ENCODE results near the gene WNT10A.

Gene WNT10A

DNA sequence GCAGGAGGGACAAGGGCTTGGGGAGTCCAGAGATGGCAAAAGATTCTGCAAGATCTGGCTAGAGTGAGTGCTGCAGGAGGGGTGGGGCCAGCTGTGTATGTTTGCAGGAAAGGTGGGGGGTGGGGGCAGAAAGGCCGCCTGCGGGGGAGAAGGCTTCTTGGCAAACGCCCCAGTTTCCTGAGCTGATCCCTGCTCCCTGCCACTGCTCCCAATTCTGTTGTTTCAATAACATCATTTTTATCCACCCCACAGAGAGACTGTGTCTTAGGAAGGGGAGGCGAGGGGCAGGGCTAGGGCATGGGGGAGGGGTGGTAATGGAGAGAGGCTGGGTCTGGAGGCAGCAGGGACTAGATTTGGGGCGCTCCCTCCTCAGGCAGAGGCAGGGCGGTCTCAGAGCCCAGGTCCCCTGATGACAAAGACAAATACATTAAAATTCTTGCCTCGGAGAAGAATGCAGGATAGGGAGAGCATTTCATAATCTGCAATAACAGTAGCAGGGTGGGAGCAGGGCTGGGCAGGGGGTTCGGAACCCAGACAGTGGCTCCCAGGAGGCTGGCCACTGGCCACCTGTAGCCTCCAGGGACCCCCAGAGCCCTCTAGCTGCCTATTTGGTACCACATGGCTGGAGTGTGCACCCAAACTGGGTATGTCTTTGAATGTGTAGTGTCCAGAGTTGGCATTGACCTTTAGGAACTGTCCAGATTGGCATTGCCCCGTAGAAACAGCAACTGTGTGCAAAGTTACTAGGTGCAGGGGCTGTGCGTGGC is 23.1 kb upstream of the WNT10A start:
- DNase-seq (ENCODE audit: low read depth in 2 of 2) = no peak

DNA sequence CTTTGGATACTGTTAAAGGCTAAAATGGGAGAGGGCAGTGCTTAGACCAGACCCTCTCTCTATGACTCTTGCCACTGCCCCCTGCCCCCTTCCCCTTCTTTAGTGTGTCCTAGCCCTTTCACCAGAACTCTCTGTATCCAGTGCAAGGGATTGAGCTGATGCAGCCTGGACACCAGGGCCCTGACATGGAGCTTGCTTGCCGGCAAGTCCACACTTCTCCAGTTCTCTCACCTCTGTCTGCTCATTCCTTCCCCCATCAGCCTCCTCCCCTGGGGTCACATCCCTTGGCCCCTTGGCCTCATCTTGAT is 22.6 kb upstream of the WNT10A start:
- DNase-seq (ENCODE audit: low read depth in 2 of 2) = no peak

DNA sequence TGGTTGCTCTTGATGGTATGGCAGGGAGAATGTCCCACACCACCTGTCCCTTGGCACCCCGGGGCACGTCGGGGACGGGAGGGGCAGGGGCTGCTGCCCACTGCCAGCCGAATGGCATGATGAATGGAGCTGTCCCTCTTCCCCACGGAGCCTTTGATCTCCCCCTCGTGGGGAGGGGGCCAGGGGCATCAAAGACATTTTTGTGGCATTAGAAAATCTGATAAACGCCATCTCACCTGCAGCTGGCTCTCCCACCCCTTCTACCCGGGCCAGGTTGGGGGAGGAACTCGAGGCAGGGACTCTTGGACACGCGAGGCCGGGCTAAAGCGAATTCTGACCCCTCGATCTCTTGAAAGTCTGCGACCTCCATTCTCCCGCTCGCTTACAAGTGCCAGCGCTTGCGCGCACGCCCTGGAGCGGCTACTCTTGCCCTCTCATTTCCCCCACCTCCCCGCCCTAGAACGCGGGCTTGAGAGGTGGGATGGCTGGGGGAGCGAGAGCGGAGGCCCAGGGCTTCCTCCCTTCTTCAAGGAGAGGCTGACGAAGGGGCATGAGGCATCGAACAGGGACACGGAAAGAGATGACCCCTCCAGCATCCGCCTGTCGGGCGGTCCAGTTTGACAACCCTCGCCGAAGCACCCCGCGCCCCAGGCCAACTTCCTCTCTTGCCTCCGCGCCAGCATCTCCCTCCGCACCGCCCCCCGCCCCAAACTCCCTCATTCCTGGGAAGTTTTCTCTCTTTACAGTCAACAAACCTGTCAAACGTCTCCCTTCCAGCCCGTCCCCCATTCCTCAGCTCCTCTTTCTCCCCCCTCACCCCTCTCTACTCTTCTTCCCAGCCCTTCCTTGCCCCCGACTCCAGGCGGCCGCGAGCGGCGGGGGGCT is 21.7 kb upstream of the WNT10A start:
- no peak for DNase-seq (ENCODE audit: low read depth in 2 of 2)

DNA sequence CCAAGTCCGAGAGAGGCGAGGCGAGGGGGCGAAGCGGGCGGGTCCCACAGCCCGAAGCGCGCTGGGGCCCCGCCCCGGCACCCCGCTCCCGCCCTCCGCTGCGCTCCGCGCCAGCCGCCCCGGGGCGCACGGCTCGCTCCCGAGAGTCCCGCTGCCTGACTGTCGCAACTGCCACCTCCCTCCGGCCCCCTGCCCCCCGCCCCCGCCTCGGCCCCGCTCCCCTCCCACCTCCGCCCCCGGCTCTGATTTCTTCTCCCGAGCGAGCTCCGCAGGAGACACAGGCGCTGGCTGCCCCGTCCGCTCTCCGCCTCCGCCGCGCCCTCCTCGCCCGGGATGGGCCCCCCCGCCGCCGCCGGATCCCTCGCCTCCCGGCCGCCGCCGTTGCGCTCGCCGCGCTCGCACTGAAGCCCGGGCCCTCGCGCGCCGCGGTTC is 21.1 kb upstream of the WNT10A start, which contains the start of gene WNT6:
TSS of gene WNT6 (plus strand) at position 250 of the 432 bp plus-strand sequence. CDS start 233 bp downstream, outside the sequence.
- no peak for DNase-seq (ENCODE audit: low read depth in 2 of 2)

DNA sequence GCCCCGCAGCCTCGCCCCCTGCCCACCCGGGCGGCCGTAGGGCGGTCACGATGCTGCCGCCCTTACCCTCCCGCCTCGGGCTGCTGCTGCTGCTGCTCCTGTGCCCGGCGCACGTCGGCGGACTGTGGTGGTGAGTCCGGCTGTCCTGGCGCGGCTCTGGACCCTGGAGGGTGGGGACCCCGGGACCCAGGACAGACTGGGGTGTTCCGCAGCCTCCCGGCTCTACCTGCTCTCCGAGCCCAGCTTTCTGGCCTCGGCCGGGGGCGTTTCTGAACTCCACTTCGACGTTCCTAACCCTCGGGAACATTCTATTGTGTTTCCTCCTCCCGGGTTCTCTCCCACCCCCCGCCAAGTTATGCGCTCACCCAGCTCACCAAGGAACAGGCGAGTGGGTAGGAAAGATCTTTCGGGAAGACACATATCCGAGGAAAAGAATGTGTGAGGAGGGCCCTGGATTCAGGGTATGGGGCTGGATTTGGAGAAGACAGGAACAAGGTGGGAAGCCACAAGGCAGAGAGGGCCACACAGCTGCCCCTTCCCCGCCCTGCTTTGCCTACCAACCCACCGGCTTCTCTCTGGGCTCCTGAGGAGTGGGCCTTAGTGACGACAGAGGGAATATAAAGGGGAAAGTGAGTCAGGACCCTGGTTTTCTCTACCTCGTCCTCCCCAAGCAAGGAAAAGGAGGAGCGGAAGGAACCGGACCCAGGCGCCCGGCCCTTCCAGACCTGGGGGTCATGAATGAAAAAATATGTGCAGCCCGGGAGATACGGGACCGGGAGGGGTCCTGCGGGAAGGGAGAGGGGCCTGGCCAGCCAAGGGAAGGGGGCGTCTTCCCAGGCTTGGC is 20.4 kb upstream of the WNT10A start:
- DNase-seq (ENCODE audit: low read depth in 2 of 2) = no peak

DNA sequence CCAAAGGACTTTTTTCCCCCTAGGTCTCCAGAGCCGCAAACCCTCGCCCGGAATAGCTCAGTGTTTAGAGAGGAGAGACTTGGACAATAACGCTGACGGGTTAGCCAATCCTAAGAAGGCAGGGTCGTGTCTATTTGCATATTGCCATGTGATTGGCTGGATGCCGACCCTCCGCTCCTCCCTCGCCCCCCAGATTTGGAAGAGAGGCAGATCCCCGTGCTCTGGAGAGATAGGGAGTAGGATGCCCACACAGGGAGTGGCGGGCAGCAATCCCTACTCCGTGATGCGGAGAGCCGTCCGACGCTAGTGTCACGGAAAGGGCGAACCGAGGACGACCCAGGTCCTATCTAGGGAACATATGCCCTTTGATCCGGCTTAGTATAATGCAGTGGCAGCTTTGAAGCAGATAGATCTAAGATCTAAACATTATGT is 19.7 kb upstream of the WNT10A start:
- no peak for DNase-seq (ENCODE audit: low read depth in 2 of 2)

DNA sequence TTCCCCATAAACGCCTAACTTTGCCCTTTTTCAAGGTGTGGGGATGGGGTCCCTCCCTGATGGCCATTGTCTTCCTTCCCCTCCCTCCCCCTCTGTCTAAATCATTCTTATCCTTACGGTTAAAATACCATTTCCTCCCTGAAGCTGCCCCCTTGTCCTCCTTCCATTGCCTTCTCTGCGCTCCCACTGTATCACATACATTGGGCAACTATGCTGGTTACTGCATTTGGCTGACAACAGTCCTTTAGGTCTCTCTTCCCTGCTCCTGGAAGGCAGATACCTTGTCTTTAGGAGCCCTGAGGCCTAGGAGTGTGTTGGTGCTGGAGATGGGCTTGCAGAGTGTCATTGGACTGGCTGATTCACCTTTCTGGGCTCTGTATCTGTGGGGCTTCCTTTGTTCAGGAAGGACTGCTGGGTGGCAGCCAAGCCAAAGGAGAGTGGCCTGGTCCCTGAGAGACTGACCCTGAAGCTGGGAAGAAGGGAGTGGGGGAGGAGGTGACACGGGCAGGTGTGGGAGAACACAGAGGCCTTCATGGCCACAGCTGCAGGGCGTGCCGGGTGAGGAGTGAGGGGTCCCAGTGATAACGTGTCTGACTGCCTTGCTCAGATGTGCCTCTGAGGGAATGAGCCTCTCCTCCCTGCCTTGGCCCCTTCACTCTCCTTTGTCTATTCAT is 18.9 kb upstream of the WNT10A start:
- no peak for DNase-seq (ENCODE audit: low read depth in 2 of 2)

DNA sequence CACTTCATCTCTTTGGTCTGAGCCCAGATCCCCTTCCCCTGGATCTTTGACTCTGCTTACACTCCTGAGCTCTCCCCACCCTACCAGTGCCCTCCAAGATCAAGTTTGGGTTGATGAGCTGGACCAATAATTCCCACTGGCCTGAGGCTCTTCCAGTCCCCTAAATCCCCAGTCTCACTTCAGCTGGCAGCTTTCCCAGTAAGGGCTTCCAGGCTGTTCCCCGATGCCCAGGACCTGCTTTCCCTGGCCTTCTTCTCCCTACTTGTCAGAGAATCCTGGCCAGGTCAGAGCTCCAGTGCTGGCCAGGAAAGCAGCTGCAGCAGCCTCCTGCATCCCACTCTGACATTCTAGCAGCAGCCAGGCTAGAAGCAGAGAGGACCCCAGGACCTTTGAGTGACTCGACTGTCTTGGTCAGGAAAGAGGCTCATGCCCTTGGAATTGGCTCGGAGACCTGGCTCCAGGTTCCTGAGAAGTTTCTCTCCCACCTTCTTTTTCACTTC is 17.6 kb upstream of the WNT10A start:
- no peak for DNase-seq (ENCODE audit: low read depth in 2 of 2)

DNA sequence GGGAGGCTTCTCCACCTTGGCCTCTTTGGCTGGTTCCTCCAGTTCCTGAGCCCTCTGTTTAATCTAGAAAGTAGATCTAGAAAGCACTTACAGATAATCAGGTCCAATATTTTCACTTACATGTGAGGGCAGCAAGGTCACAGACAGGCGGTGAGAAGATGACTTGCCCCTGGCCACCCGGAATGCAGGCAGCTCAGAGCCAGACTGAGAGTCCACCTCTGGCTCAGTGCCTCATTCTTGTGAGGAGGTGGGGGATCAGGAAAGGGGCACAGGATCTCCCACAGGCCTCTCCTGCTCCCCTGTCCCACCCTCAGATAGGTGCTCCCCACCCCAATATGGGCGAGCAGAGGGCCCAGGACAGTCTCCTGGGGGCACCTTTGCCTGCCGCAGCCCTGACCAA is 15.3 kb upstream of the WNT10A start:
- DNase-seq (ENCODE audit: low read depth in 2 of 2) = no peak

DNA sequence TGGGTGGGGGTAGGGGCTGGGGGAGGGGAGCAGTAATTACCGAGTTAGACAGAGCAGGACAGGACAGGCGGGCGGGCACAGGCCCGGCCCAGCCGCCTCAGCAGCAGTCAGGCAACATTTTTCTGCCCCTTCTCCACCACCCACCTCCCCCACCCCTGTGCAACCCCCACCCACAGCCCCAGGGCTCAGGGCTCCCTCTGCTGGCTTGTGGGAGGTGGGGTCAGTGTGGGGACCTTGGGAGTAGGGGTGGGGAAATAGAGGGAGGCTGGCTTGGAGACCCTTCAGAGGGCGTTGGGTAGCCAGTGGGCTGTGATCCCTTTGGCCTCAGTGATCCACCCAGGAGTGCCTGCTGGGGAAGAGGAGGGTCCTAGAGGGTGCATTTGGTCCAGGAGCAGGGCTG is 14.7 kb upstream of the WNT10A start:
- DNase-seq (ENCODE audit: low read depth in 2 of 2) = no peak

DNA sequence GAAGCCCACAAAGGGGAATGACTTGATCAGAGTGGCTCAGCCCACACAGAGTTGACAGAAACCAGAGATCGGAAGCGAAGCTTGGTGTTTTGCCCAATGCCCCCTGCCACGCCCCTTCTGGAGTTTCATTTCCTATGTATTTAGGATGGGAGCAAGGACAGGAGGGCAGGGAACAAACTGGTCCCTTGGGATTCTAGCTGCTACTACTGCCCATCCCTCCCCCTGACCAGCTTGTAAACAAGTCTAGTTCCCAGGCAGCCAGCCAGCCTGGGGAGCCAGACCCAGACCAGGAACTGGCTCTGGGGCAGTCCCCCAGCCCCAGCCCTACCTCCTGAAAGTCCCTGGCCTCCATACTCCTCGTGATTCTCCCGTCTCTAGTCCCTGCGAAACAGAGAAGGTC is 12.8 kb upstream of the WNT10A start:
- DNase-seq (ENCODE audit: low read depth in 2 of 2) = no peak

DNA sequence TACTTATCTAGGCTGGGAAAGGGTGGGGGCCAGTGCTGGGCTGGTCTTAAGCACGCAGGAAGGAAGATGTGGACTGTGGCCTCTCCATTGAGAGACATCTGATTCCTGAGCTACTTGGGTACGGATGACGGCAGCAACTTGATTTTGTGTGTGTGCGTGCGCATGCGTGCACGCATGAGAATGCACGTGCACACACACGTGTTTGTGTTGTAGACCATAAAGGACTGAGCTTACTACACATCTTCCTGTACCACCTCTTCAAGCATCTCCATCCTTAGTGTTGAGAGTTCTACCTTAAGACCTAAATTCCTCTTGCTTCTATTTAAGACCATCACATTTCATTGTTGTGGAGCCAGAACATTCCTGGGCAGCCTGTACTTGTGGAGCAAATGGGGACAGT is 11.6 kb upstream of the WNT10A start:
- no peak for DNase-seq (ENCODE audit: low read depth in 2 of 2)

DNA sequence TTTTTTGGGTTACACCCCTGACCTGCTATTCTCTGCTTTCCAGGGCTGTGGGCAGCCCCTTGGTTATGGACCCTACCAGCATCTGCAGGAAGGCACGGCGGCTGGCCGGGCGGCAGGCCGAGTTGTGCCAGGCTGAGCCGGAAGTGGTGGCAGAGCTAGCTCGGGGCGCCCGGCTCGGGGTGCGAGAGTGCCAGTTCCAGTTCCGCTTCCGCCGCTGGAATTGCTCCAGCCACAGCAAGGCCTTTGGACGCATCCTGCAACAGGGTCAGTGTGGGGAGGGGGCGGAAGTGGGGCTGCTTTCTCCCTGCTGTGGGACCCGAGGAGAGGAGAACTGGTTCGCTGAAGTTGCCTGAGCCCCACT is 9.7 kb upstream of the WNT10A start:
- no peak for DNase-seq (ENCODE audit: low read depth in 2 of 2)

DNA sequence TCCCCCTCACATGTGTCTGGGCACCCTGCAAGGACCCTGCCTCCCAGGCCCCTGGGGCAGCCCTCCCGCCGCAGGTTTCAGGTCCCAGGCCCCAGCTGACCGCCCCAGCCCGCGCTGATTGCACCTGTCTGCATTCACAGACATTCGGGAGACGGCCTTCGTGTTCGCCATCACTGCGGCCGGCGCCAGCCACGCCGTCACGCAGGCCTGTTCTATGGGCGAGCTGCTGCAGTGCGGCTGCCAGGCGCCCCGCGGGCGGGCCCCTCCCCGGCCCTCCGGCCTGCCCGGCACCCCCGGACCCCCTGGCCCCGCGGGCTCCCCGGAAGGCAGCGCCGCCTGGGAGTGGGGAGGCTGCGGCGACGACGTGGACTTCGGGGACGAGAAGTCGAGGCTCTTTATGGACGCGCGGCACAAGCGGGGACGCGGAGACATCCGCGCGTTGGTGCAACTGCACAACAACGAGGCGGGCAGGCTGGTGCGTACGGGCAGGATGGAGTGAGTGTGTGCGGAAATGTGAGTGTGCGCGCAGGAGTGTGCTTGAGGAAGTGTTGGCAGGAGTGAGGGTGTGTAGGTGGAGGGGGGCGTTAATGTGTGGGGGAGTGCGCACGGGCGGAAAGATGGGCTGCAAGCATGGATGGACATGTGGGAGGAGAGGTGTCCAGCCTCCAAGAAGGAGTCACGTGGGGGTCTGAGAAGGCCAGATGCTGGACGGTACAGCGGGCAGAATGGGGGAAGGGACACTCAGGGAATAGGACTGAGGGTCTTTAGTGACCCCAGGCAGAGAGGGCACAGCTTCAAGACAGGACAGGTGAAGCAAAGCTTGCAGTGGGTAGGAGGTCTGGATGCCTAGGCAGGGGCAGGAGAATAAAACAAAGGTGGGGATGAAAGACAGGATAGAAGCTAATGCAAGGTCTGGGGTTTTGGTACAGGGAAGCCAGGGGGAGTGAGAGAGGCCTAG is 9.0 kb upstream of the WNT10A start:
- no peak for DNase-seq (ENCODE audit: low read depth in 2 of 2)

DNA sequence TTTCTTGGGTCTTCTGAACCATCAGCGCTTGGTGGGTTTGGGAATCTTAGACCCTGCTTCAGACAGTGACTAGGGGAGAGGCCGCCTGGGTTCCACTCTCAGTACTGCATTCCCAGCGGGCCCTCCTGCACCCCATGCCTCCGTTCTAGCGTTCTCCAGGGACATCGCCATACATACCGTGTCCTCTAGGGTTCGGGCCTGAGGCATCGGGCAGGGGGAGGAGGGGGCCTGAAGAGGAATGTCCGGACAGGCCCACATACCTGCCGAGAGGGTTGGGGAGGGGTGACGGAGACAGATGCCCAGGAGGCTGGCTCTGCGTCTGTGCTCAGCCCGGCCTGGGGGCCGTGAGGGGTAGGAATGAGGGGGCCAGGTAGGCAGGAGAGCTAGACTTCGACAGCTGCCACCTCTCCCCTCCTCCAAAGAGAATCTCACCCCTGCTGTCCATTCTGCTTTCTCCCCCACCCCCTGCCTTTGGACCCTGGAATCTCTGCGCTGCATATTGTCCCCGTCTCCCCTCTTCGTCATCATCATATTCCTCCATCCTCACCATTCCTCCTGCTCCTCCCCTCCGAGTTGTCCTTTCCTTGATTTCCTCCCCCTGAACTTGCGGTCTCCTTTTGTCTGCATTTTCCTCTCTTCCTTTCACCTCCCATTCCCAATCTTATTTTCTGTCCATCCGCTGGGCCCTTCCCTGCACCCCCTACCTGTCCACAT is 7.8 kb upstream of the WNT10A start:
- no peak for DNase-seq (ENCODE audit: low read depth in 2 of 2)

DNA sequence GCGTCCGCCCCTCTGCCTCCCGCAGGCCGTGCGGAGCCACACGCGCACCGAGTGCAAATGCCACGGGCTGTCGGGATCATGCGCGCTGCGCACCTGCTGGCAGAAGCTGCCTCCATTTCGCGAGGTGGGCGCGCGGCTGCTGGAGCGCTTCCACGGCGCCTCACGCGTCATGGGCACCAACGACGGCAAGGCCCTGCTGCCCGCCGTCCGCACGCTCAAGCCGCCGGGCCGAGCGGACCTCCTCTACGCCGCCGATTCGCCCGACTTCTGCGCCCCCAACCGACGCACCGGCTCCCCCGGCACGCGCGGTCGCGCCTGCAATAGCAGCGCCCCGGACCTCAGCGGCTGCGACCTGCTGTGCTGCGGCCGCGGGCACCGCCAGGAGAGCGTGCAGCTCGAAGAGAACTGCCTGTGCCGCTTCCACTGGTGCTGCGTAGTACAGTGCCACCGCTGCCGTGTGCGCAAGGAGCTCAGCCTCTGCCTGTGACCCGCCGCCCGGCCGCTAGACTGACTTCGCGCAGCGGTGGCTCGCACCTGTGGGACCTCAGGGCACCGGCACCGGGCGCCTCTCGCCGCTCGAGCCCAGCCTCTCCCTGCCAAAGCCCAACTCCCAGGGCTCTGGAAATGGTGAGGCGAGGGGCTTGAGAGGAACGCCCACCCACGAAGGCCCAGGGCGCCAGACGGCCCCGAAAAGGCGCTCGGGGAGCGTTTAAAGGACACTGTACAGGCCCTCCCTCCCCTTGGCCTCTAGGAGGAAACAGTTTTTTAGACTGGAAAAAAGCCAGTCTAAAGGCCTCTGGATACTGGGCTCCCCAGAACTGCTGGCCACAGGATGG is 7.1 kb upstream of the WNT10A start:
- DNase-seq (ENCODE audit: low read depth in 2 of 2) = no peak

DNA sequence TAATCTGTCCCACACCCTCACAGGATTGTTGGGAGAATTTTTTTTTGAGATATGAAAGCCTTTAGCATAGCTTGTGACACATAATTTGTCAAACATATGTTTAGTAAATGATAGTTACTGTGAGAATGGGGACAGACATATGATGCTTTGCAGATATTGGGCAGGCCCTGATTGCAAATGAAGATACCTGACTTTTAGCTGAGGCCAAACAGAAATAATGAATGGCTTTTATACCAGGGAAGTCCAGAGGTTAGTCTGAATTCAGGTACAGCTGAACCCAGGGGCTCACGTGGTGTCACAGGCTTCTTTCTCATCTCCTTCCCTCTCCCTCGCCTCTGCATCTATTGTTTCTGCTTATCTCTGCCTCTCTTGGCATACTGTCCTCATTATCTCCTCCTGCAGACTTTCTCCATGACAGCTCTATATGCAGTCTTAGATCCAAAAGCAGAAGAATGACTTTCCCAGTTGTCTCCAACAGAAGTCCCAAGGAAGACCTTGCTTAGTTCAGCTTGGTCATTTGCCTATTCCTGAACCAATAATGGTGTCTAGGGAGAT is 4.9 kb upstream of the WNT10A start:
- no peak for DNase-seq (ENCODE audit: low read depth in 2 of 2)

DNA sequence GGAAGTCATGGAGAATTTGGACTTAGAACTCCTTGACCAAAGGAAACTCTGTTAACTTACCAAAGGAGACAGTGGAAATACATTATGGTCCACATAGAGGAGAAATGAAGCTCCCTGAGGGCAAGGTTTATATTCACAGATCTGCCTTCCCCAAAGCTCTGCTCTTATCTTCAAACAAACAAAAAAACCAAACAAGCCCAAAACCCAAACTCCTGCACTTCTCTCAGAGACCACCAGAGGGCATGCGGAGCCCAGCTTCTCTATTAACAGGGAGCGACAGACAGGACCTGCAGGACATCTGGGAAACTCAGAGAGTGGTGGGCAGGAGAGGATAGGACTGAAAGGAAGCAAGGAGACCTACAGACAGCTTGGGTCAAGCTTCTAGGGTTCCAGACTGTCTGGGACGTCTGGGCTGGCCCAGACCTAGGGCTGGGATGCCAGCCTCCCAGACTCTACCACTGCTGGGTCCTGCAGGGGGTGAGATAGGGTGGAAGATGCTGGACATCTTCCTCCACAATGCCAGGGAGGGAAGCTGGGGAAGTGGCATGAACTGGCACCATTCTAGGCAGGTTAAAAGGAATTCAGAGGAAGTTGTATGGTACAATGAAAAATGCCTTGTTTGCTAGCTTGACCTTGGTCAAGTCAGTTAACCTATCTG is 4.0 kb upstream of the WNT10A start:
- peak; percentile 42 to 62 for DNase-seq (ENCODE audit: low read depth in 2 of 2)

Data from stimulated activated CD8-positive, alpha-beta memory T cell treated with anti-CD3 and anti-CD28 coated beads, Interleukin-2, amount 100 ng/mL, for 48 hours (primary cell).